Panc1 (cell line): ENCODE data around the gene PLEKHG5. TPM values are rescaled to one million over a fixed set of nuclear protein-coding genes. Genes with fewer than 3 reads are reported as not detected.

ENCODE experiments used
- ATAC-seq: fragments of 200-7000 bp; cut with Tn5 transposase; 2 replicates; pipeline ENCODE4 v1.9.1; 2020; ENCODE audit warnings: mild to moderate bottlenecking, moderate library complexity
- BruUV-seq: library from RNA; stranded (reverse); fragments of 400-500 nt; replicated peaks from 2 replicates; lab custom pipeline; 2021; lab: Mats Ljungman, UMichigan
- CTCF ChIA-PET: fragments of 300-600 bp; sonication (Branson Sonifier 250); formaldehyde crosslinking; loops from one replicate; lab custom pipeline; 2022; ENCODE audit warnings: antibody characterized with exemption; lab: Charles Lee
- POLR2A ChIA-PET: fragments of 300-600 bp; sonication (Branson Sonifier 250); formaldehyde crosslinking; loops from one replicate; lab custom pipeline; 2022; ENCODE audit warnings: antibody characterized with exemption; lab: Charles Lee
- DNase-seq: peaks from one replicate; pipeline ENCODE4 v3.0.0-alpha.2; 2010; ENCODE audit warnings: low read depth, low spot score
- H3K27ac ChIP-seq: 2 replicates; pipeline ENCODE4 v1.5.1; 2011; ENCODE audit warnings: mild to moderate bottlenecking, low read length, inconsistent platforms
- H3K27me3 ChIP-seq: fragments of 200-500 bp; sonication (Bioruptor generic); 2 replicates; pipeline ENCODE4 v1.6.0; 2014; ENCODE audit warnings: low read length, inconsistent platforms; ENCODE audit not compliant: control insufficient read depth, insufficient read depth
- H3K36me3 ChIP-seq: fragments of 200-500 bp; sonication (Bioruptor generic); 2 replicates; pipeline ENCODE4 v1.5.1; 2014; ENCODE audit warnings: inconsistent platforms, mild to moderate bottlenecking, low read length, moderate library complexity; ENCODE audit not compliant: control insufficient read depth, insufficient read depth
- H3K4me1 ChIP-seq: 2 replicates; pipeline ENCODE4 v1.5.1; 2011; ENCODE audit warnings: inconsistent platforms, mild to moderate bottlenecking, low read length, moderate library complexity; ENCODE audit not compliant: control insufficient read depth, insufficient read depth
- H3K4me3 ChIP-seq, 2 experiments: 2 replicates each; pipeline ENCODE4 v1.5.1; 2011 to 2012; ENCODE audit warnings: low read depth in 2 of 2, low read length in 2 of 2, mild to moderate bottlenecking in 2 of 2, inconsistent platforms in 1 of 2, moderate library complexity in 1 of 2
- H3K9me3 ChIP-seq: fragments of 200-500 bp; sonication (Bioruptor generic); 2 replicates; pipeline ENCODE4 v1.5.1; 2014; ENCODE audit warnings: low read depth, mild to moderate bottlenecking, inconsistent platforms, low read length, moderate library complexity; ENCODE audit not compliant: control insufficient read depth, insufficient read depth
- POLR2AphosphoS5 ChIP-seq: IDR thresholded peaks from 2 replicates; pipeline ENCODE4 v1.6.1; 2012; ENCODE audit warnings: mild to moderate bottlenecking, low read depth, low read length, moderate library complexity
- SIN3A ChIP-seq: IDR thresholded peaks from 2 replicates; pipeline ENCODE4 v1.6.1; 2012; ENCODE audit warnings: low read depth, mild to moderate bottlenecking, low read length, moderate library complexity, borderline replicate concordance; ENCODE audit not compliant: insufficient read depth
- TCF7L2 ChIP-seq: IDR thresholded peaks from 2 replicates; pipeline ENCODE4 v1.6.1; 2011; ENCODE audit warnings: mild to moderate bottlenecking, low read depth, low read length, inconsistent platforms
- in situ Hi-C: cut with HindIII; loops from 2 replicates; pipeline ENCODE4 v1.10.0; 2016; ENCODE audit warnings: low sequenced_read_pairs, low pct_unique_long_range_greater_than_20kb
- intact Hi-C: fragments of 100-400 bp; cut with micrococcal nuclease; formaldehyde crosslinking; loops from one replicate; pipeline ENCODE4 v1.10.0; 2022; ENCODE audit not compliant: unreplicated experiment
- total RNA-seq: library from RNA; stranded (reverse); gene quantifications from one replicate; pipeline ENCODE4 v1.2.1, GENCODE V29; 2021; ENCODE audit not compliant: unreplicated experiment
- TF ChIP-seq, protein P1 (sequence below): fragments of 450-650 bp; IDR thresholded peaks from 2 replicates; pipeline ENCODE4 v1.5.1; 2017; ENCODE audit warnings: mild to moderate bottlenecking
- TF ChIP-seq, protein P2 (sequence below), 2 experiments: IDR thresholded peaks; 2 replicates each; pipeline ENCODE4 v1.6.1; 2011 to 2012; ENCODE audit warnings: low read depth in 2 of 2, control low read depth in 1 of 2, low read length in 1 of 2, mild to moderate bottlenecking in 1 of 2, moderate library complexity in 1 of 2; ENCODE audit not compliant: insufficient read depth in 1 of 2

The PLEKHG5 gene
- total RNA-seq, 1 experiment from 2014 or later = 6.8 TPM

DNA sequence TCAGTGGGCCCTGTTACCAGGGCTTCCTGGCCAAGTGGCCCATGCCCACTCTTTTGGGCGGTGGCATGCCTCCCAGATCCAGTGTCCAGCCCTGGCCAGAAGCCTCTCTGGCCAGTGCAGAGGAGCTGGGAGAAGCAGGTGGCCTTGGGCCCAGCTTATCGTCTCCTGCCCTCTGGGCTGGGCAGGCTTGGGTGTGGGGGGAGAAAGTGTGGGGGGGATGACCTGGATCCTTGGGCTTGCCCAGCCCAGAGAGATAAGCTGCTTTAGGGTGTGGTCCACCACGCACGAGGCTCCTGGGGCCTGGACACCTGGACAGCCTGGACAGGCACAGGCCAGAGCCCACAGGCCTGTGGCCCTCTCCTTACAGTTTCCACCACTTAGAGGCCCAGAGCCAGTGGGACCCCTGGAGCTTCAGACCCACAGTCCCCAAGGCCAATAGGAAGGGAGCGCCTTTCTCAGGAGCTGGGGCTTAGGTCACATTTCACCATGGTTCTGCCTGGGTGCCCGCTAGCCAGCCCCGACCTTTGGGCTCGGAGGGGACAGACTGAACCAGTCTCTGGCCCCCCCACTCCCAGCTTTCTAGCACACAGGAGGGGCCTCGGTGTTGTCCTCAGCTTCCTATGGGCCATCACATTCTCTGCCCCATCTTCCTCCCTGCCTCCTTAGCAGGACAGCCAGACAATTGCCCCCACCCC, 65.0 kb downstream of the PLEKHG5 start:
- no peak for TF ChIP-seq TCF7L2
- no peak for TF ChIP-seq SIN3A
- TF ChIP-seq, protein P1, sequence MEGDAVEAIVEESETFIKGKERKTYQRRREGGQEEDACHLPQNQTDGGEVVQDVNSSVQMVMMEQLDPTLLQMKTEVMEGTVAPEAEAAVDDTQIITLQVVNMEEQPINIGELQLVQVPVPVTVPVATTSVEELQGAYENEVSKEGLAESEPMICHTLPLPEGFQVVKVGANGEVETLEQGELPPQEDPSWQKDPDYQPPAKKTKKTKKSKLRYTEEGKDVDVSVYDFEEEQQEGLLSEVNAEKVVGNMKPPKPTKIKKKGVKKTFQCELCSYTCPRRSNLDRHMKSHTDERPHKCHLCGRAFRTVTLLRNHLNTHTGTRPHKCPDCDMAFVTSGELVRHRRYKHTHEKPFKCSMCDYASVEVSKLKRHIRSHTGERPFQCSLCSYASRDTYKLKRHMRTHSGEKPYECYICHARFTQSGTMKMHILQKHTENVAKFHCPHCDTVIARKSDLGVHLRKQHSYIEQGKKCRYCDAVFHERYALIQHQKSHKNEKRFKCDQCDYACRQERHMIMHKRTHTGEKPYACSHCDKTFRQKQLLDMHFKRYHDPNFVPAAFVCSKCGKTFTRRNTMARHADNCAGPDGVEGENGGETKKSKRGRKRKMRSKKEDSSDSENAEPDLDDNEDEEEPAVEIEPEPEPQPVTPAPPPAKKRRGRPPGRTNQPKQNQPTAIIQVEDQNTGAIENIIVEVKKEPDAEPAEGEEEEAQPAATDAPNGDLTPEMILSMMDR = no peak
- TF ChIP-seq POLR2AphosphoS5 = no peak
- TF ChIP-seq, protein P2, sequence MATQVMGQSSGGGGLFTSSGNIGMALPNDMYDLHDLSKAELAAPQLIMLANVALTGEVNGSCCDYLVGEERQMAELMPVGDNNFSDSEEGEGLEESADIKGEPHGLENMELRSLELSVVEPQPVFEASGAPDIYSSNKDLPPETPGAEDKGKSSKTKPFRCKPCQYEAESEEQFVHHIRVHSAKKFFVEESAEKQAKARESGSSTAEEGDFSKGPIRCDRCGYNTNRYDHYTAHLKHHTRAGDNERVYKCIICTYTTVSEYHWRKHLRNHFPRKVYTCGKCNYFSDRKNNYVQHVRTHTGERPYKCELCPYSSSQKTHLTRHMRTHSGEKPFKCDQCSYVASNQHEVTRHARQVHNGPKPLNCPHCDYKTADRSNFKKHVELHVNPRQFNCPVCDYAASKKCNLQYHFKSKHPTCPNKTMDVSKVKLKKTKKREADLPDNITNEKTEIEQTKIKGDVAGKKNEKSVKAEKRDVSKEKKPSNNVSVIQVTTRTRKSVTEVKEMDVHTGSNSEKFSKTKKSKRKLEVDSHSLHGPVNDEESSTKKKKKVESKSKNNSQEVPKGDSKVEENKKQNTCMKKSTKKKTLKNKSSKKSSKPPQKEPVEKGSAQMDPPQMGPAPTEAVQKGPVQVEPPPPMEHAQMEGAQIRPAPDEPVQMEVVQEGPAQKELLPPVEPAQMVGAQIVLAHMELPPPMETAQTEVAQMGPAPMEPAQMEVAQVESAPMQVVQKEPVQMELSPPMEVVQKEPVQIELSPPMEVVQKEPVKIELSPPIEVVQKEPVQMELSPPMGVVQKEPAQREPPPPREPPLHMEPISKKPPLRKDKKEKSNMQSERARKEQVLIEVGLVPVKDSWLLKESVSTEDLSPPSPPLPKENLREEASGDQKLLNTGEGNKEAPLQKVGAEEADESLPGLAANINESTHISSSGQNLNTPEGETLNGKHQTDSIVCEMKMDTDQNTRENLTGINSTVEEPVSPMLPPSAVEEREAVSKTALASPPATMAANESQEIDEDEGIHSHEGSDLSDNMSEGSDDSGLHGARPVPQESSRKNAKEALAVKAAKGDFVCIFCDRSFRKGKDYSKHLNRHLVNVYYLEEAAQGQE (IDR thresholded peaks at IDR 0.05; ENCODE audit: insufficient read depth in 1 of 2, low read depth in 2 of 2, low read length in 1 of 2) = no peak
- Histone ChIP-seq H3K4me3 (no peak overlapping the region), H3K4me1 (peaks cover 26% of the 10 kb centered on the region), H3K27me3 (no peaks in the 10 kb centered on the region), H3K27ac (no peak overlapping the region), H3K36me3 (no peaks in the 10 kb centered on the region; the same call in 1 of the 2 replicates), H3K9me3 (no peaks in the 10 kb centered on the region)
- no peak for DNase-seq
- no peak for ATAC-seq
- CTCF ChIA-PET = interaction anchor here (0.5 to 1.6 kb wide), 4 partner anchors 11 to 180 kb away, joined by 4 to 35 read pairs (median 8); partner anchors contain the start of gene ACOT7
- BruUV-seq = no TSS peak
- in situ Hi-C loops = no loop called here
- POLR2A ChIA-PET = interaction anchor here (1.1 kb wide), 1 partner anchor 60 kb away, joined by 3 read pairs; no protein-coding TSS in a partner anchor
- intact Hi-C loops = no loop called here

DNA sequence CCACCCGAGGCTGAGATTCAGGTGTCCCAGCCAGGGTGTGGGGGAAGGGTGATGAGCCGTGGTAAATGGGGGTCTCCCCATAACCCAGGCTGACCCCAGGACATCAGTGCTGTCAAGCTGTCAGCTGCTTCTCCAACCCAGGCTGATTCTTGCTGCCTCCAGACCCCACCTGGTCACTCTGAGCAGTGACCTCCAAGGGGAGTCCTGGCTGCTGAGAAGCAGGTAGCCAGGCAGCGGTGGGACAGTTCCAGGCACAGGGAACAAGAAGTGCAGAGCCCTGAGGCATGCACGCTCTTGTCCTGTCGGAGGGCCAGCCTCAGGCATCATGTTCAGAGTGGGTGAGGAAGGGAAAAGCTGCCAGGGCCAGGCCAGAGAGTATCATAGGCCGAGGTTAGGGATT, 65.8 kb downstream of the PLEKHG5 start:
- Histone ChIP-seq H3K27ac (no peak overlapping the region), H3K27me3 (no peaks in the 10 kb centered on the region), H3K9me3 (no peaks in the 10 kb centered on the region), H3K36me3 (no peaks in the 10 kb centered on the region; the same call in 1 of the 2 replicates), H3K4me3 (no peak overlapping the region), H3K4me1 (peaks cover 26% of the 10 kb centered on the region)
- intact Hi-C loops (no loop called here), in situ Hi-C loops (no loop called here)
- ATAC-seq (no peak), DNase-seq (no peak)
- no peak for TF ChIP-seq POLR2AphosphoS5
- TF ChIP-seq, protein P2 (IDR thresholded peaks at IDR 0.05; ENCODE audit: insufficient read depth in 1 of 2, low read depth in 2 of 2, low read length in 1 of 2) = no peak
- no TSS peak for BruUV-seq
- POLR2A ChIA-PET = interaction anchor here (1.1 kb wide), 1 partner anchor 59 kb away, joined by 3 read pairs; no protein-coding TSS in a partner anchor
- CTCF ChIA-PET = interaction anchor here (0.6 to 1.6 kb wide), 3 partner anchors 12 to 79 kb away, joined by 3 to 35 read pairs (median 9); no protein-coding TSS in a partner anchor
